Osteoblast (primary cell): ENCODE data around the gene LYRM2. TPM values are rescaled to one million over a fixed set of nuclear protein-coding genes. Genes with fewer than 3 reads are reported as not detected.

Source experiments
- DNase-seq: peaks from one replicate; pipeline ENCODE4 v3.0.0; 2011; ENCODE audit warnings: low spot score, mixed read lengths; ENCODE audit not compliant: insufficient read length; ENCODE audit errors: missing footprints
- H2AFZ ChIP-seq: 2 replicates; pipeline ENCODE4 v1.6.0; 2011; ENCODE audit warnings: mild to moderate bottlenecking, low read length
- H3K27ac ChIP-seq: 2 replicates; pipeline ENCODE4 v1.5.1; 2011; ENCODE audit warnings: mild to moderate bottlenecking, low read depth, low read length, moderate library complexity
- H3K27me3 ChIP-seq: 2 replicates; pipeline ENCODE4 v1.6.0; 2012; ENCODE audit warnings: mild to moderate bottlenecking, control low read depth, inconsistent platforms, low read length, moderate library complexity; ENCODE audit not compliant: insufficient read depth
- H3K36me3 ChIP-seq: 2 replicates; pipeline ENCODE4 v1.5.1; 2011; ENCODE audit warnings: mild to moderate bottlenecking, low read length, control low read depth, moderate library complexity; ENCODE audit not compliant: insufficient read depth
- H3K4me1 ChIP-seq: 2 replicates; pipeline ENCODE4 v1.5.1; 2011; ENCODE audit warnings: mild to moderate bottlenecking, low read length, control low read depth, moderate library complexity; ENCODE audit not compliant: insufficient read depth
- H3K4me2 ChIP-seq: 2 replicates; pipeline ENCODE4 v1.6.0; 2011; ENCODE audit warnings: mild to moderate bottlenecking, low read length; ENCODE audit not compliant: insufficient read depth
- H3K4me3 ChIP-seq: fragments of 200-600 bp; sonication (generic); 3 replicates; pipeline ENCODE4 v1.5.1; 2012; ENCODE audit warnings: mild to moderate bottlenecking, low read length, inconsistent platforms; ENCODE audit not compliant: insufficient read depth
- H3K79me2 ChIP-seq: 2 replicates; pipeline ENCODE4 v1.6.0; 2012; ENCODE audit warnings: mild to moderate bottlenecking, low read length, control low read depth, inconsistent platforms; ENCODE audit not compliant: insufficient read depth
- H3K9me3 ChIP-seq: 2 replicates; pipeline ENCODE4 v1.5.1; 2011; ENCODE audit warnings: low read depth, low read length, control low read depth
- H4K20me1 ChIP-seq: 2 replicates; pipeline ENCODE4 v1.6.0; 2012; ENCODE audit warnings: mild to moderate bottlenecking, low read length, control low read depth; ENCODE audit not compliant: insufficient read depth
- CTCF ChIP-seq: IDR thresholded peaks from 2 replicates; pipeline ENCODE4 v1.5.1; 2011; ENCODE audit warnings: mild to moderate bottlenecking, low read depth, low read length, moderate library complexity; ENCODE audit errors: extremely low read depth
- total RNA-seq: library from RNA; depleted of rRNA; stranded (reverse); fragments of >200 nt; gene quantifications from 2 replicates; pipeline ENCODE4 v1.2.3, GENCODE V29; 2012

LYRM2 gene
- total RNA-seq, 1 donor = 24.6 TPM

- DNase-seq = no peak
- TF ChIP-seq CTCF = no peak
- H2AFZ ChIP-seq = no peak overlapping the region
- H3K4me3 ChIP-seq = no peak overlapping the region
- no peaks in the 10 kb centered on the region for H3K36me3 ChIP-seq
- H3K27ac ChIP-seq = no peak overlapping the region
- no peaks in the 10 kb centered on the region for H3K9me3 ChIP-seq
- H3K4me1 ChIP-seq = no peaks in the 10 kb centered on the region
- H4K20me1 ChIP-seq = no peaks in the 10 kb centered on the region
- peaks cover 13% of the 10 kb centered on the region for H3K27me3 ChIP-seq
- no peaks in the 10 kb centered on the region for H3K79me2 ChIP-seq
- no peak overlapping the region for H3K4me2 ChIP-seq
Measured at GRCh38 chr6:89562093-89562973, 76.2 kb downstream of the LYRM2 start.

DNA sequence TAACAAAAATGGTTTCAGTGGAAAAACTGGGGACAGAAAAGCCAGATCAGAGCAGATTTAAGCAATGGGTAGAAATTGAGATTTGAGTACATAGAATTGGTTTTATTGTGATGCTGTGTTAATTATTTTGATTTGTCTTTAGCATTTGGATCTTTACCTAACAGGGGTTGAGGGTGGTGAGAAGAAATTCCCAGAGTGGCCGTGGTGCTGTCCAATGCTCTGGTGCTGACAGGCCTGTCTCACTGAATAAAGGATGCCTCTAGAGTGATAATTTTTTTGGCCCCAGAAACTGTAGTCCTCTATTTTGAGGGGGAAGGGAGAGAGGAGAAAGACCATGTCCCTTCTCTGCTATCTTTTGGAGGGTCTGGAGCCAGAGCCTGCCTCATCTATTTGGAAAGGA, 79.1 kb downstream of the LYRM2 start:
- H3K4me1 ChIP-seq = no peaks in the 10 kb centered on the region
- no peaks in the 10 kb centered on the region for H3K79me2 ChIP-seq
- no peaks in the 10 kb centered on the region for H3K36me3 ChIP-seq
- H2AFZ ChIP-seq = no peak overlapping the region
- H4K20me1 ChIP-seq = no peaks in the 10 kb centered on the region
- H3K4me2 ChIP-seq = no peak overlapping the region
- H3K27ac ChIP-seq = no peak overlapping the region
- DNase-seq = no peak
- no peaks in the 10 kb centered on the region for H3K9me3 ChIP-seq
- H3K4me3 ChIP-seq = no peak overlapping the region
- H3K27me3 ChIP-seq = peaks cover 13% of the 10 kb centered on the region
- TF ChIP-seq CTCF = no peak

- Histone ChIP-seq H3K27me3 (no peaks in the 10 kb centered on the region), H2AFZ (no peak overlapping the region), H3K27ac (no peak overlapping the region), H3K79me2 (no peaks in the 10 kb centered on the region), H3K4me1 (no peaks in the 10 kb centered on the region), H3K4me3 (no peak overlapping the region), H3K4me2 (no peak overlapping the region), H3K9me3 (no peaks in the 10 kb centered on the region), H4K20me1 (no peaks in the 10 kb centered on the region), H3K36me3 (no peaks in the 10 kb centered on the region)
- TF ChIP-seq CTCF = no peak
- DNase-seq = no peak
Measured at GRCh38 chr6:89555806-89556205, 82.7 kb downstream of the LYRM2 start.

DNA sequence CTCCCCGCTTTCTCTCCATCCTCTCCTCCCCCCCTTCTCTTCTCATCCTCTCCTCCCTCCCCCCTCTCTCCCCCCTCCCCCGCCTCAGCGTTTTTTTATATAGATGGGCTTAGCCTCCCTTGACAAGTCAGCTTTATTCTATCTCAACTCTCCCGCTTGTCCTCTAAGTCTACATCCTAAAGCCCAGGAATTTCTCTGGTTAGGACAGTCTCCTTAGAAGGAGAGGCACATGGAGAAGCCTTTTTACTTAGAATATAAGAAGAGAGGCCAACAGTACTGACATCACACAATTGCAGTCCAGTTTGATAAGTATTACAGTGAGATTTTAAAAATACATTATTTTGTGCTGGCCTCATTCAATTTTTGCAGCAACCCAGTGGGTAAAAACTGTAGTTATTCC, 83.5 kb downstream of the LYRM2 start:
- Histone ChIP-seq H3K9me3 (no peaks in the 10 kb centered on the region), H3K4me1 (no peaks in the 10 kb centered on the region), H3K4me2 (no peak overlapping the region), H3K36me3 (no peaks in the 10 kb centered on the region), H4K20me1 (no peaks in the 10 kb centered on the region), H2AFZ (no peak overlapping the region), H3K27ac (no peak overlapping the region), H3K27me3 (no peaks in the 10 kb centered on the region), H3K4me3 (no peak overlapping the region), H3K79me2 (no peaks in the 10 kb centered on the region)
- DNase-seq = no peak
- TF ChIP-seq CTCF = no peak
